Thoracic aorta endothelial cell (primary cell): ENCODE data around the gene STEAP3. TPM values are rescaled to one million over a fixed set of nuclear protein-coding genes. Genes with fewer than 3 reads are reported as not detected.

ENCODE experiments used
- total RNA-seq: library from RNA; depleted of rRNA; stranded (reverse); fragments of >200 nt; gene quantifications from 2 replicates; pipeline ENCODE4 v1.2.3, GENCODE V29; 2012

The STEAP3 gene
- 20.3 and 27.9 TPM in 2 replicates for total RNA-seq

GRCh38 chr2:119223521-119224390 is at the start of gene STEAP3:
TSS of gene STEAP3 (plus strand) at chr2:119223834. CDS start at chr2:119231013, 7,179 bp downstream.

Other genes starting within 250 kb of the STEAP3 start
- gene C1QL2, start 65.1 kb upstream of the STEAP3 start, total RNA-seq, result not detected in 2 replicates
- 11.3 and 14.1 TPM in 2 replicates for gene C2orf76, start 143.0 kb downstream of the STEAP3 start, total RNA-seq
- 96.1 and 124 TPM in 2 replicates for gene DBI, start 143.1 kb downstream of the STEAP3 start, total RNA-seq
- 1.1 and 2.4 TPM in 2 replicates for gene TMEM37, start 208.0 kb downstream of the STEAP3 start, total RNA-seq